ENCODE results near the gene SETD5.

- TF ChIP-seq CEBPB (IDR thresholded peaks at IDR 0.05) (no peak), EP300 (IDR thresholded peaks at IDR 0.05; ENCODE audit: borderline replicate concordance) (no peak)
Measured at GRCh38 chr3:9386501-9387321, 10.7 kb upstream of the SETD5 start.
